Panc1 (cell line): Measurements from ENCODE around the gene MVK.

Experiments used
- POLR2AphosphoS5 ChIP-seq: IDR thresholded peaks from 2 replicates; pipeline ENCODE4 v1.6.1; 2012; ENCODE audit warnings: mild to moderate bottlenecking, low read depth, low read length, moderate library complexity
- SIN3A ChIP-seq: IDR thresholded peaks from 2 replicates; pipeline ENCODE4 v1.6.1; 2012; ENCODE audit warnings: low read depth, mild to moderate bottlenecking, low read length, moderate library complexity, borderline replicate concordance; ENCODE audit not compliant: insufficient read depth
- TCF7L2 ChIP-seq: IDR thresholded peaks from 2 replicates; pipeline ENCODE4 v1.6.1; 2011; ENCODE audit warnings: mild to moderate bottlenecking, low read depth, low read length, inconsistent platforms
- TF ChIP-seq, protein P1 (sequence below): fragments of 450-650 bp; IDR thresholded peaks from 2 replicates; pipeline ENCODE4 v1.5.1; 2017; ENCODE audit warnings: mild to moderate bottlenecking
- TF ChIP-seq, protein P2 (sequence below), 2 experiments: IDR thresholded peaks; 2 replicates each; pipeline ENCODE4 v1.6.1; 2011 to 2012; ENCODE audit warnings: low read depth in 2 of 2, control low read depth in 1 of 2, low read length in 1 of 2, mild to moderate bottlenecking in 1 of 2, moderate library complexity in 1 of 2; ENCODE audit not compliant: insufficient read depth in 1 of 2

DNA sequence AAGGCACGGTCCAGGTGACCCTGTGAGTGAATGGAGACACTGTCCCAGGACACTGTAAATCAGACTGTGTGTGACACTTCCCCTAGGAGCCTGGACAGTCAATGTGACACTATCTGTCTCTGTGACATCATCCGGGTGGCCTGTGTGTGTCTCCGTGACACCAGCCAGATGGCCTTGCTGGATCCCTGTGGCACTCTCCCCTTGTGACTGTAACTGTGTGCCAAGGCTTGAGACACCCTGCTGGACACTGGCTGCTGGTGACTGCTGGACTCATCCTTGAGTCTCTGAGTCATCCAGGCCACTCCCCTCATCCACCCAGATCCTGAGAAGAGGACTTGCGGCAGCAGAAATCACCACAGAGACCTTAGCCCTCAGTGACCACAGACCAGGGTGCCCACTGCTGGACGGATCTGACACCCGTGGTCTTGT is 51.6 kb downstream of the MVK start:
- TF ChIP-seq, protein P1, sequence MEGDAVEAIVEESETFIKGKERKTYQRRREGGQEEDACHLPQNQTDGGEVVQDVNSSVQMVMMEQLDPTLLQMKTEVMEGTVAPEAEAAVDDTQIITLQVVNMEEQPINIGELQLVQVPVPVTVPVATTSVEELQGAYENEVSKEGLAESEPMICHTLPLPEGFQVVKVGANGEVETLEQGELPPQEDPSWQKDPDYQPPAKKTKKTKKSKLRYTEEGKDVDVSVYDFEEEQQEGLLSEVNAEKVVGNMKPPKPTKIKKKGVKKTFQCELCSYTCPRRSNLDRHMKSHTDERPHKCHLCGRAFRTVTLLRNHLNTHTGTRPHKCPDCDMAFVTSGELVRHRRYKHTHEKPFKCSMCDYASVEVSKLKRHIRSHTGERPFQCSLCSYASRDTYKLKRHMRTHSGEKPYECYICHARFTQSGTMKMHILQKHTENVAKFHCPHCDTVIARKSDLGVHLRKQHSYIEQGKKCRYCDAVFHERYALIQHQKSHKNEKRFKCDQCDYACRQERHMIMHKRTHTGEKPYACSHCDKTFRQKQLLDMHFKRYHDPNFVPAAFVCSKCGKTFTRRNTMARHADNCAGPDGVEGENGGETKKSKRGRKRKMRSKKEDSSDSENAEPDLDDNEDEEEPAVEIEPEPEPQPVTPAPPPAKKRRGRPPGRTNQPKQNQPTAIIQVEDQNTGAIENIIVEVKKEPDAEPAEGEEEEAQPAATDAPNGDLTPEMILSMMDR: no peak
- TF ChIP-seq POLR2AphosphoS5: no peak
- TF ChIP-seq, protein P2, sequence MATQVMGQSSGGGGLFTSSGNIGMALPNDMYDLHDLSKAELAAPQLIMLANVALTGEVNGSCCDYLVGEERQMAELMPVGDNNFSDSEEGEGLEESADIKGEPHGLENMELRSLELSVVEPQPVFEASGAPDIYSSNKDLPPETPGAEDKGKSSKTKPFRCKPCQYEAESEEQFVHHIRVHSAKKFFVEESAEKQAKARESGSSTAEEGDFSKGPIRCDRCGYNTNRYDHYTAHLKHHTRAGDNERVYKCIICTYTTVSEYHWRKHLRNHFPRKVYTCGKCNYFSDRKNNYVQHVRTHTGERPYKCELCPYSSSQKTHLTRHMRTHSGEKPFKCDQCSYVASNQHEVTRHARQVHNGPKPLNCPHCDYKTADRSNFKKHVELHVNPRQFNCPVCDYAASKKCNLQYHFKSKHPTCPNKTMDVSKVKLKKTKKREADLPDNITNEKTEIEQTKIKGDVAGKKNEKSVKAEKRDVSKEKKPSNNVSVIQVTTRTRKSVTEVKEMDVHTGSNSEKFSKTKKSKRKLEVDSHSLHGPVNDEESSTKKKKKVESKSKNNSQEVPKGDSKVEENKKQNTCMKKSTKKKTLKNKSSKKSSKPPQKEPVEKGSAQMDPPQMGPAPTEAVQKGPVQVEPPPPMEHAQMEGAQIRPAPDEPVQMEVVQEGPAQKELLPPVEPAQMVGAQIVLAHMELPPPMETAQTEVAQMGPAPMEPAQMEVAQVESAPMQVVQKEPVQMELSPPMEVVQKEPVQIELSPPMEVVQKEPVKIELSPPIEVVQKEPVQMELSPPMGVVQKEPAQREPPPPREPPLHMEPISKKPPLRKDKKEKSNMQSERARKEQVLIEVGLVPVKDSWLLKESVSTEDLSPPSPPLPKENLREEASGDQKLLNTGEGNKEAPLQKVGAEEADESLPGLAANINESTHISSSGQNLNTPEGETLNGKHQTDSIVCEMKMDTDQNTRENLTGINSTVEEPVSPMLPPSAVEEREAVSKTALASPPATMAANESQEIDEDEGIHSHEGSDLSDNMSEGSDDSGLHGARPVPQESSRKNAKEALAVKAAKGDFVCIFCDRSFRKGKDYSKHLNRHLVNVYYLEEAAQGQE (IDR thresholded peaks at IDR 0.05; ENCODE audit: insufficient read depth in 1 of 2, low read depth in 2 of 2, low read length in 1 of 2): no peak
- no peak for TF ChIP-seq TCF7L2
- no peak for TF ChIP-seq SIN3A
